Measurements from ENCODE around the gene RHPN2. TPM values are rescaled to one million over a fixed set of nuclear protein-coding genes. Genes with fewer than 3 reads are reported as not detected.

Gene RHPN2
- total RNA-seq = 1 to 10 TPM; 2.8 to 5.7 TPM

DNA sequence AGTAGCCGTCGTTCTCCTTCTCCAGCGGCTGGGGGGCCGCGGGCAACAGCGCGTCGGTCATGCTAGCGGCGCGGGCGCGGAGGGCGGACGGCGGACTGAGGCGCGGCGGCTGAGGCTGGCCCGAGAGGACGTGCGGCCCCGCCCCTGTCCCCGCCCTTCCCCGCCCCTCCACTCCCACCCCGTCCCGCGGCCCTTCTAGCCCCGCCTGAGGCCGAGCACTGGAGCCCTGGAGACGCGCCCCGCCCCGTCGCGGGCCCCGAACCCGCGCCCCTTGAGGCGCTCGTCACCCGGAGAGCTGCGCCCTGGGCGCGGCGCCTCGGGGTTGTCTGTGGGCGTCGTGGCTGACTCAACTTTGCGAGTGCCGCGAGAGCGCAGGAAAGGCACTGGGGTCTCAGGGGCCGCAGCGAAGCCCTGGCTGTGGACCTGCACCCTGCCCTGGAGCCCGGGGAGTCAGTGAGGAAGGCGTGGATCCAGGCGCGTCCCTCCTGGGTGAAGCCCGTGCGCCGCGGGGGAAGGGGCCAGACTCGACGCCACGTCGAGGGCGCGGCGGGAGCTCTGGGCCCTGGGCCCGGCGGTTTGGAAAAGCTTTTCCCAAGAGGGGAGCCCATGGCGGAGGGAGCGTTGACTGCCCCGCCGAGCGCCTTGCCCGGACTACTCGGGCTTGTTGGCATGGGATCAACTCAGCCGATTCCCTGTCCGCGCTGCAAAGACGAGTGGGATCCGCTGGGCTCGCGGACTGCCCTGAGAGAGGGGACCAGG, at the start of gene RHPN2:
TSS of gene RHPN2 (minus strand) at position 97 of the 759 bp plus-strand sequence. CDS start at position 61, 36 bp downstream.

DNA sequence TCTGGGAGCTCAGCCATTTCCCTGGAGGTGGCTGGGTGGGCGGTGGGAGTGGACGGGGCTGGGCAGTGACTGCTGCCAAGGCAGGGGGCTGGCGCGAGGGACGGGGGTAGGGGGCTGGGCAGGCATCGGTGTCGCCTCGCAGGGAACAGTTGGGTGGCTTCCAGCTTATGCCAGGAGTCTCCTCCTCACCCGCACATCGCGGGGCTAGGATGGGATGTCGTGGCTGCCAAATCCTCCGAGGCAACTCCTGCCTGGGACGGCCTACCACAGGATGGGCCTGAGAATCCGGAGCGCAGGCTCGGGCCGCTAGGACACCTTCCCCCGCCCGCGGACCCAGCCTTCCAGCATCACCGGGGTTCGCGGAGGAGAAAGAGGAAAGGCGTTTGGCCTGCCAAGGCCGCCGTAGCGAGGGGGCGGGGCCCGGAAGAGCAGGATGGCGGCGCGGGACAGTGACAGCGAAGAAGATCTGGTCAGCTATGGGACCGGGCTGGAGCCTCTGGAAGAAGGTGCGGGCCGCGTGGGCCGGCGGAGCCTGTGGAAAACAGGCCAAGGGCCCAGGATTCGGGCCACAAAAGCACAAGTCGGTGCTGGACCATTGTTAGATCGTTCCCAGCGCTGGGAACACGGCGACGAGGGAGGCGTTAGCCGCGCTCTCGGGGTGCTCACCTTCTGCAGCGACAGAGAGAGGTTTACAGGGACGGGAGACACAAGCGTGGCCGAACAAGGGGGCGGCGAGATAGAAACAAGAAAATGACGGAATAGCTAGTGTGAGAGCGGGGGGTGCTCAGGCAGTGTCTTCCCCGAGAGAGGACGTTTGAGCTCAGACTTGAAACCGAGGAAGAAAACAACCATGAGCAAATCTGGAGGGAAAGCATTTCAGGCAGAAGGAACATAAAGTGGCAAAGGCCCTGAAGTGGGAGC, 16.3 kb upstream of the RHPN2 start, which contains the start of gene GPATCH1:
TSS of gene GPATCH1 (plus strand) at position 421 of the 921 bp plus-strand sequence. CDS start at position 434, 13 bp downstream.

DNA sequence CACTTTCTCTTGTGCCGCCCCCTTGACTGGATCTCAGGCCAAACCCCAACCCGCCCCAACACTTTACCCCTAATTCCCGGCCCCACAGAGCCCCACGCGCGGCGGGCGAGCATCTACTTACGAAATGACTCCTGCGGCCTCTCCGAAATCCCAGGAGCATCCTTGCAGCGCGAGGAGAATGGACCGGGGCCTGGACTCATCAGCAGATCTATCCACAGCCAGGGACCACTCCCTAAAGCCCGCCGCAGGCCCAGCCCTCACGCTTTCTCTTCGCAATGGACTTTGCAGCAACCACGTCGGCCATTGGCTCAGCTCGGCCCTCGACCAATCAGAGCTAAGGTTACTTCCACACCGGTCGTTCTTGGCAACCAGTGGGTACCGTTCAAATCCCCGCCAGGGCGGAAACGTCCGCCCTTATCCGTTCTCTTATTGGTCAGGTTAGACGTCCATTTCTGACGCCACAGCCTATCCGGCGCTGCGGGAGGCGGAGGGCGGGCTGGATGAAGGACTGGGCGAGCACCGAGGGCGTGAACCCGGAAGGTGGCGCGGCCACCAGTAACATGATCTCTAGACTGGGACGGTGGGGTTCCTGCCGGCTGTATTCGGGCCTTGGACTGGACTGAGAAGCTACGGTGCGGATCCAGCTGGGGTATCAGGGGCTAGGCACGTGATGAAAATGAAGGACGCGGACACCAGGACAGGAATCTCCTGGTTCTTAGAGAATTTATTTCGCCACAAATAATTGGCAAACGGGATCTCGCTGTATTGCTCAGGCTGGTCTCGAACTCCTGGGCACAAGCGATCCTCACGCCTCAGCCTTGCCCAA, 92.8 kb downstream of the RHPN2 start, which contains the start of the genes CEP89 and FAAP24:
TSS of gene CEP89 (minus strand) at position 244 of the 826 bp plus-strand sequence. CDS start at position 160, 84 bp downstream.
TSS of gene FAAP24 (plus strand) at position 528 of the 826 bp plus-strand sequence. CDS start 955 bp downstream, outside the sequence.

Small RNAs within 50 kb of the gene (small RNA-seq; reads per million reads assigned to genes)
- gene AC008521.1 (0 reads per million in 2 donors), gene AC008521.2 (0 reads per million in 2 donors)

Other genes with a start within 250 kb of the RHPN2 start
- gene SLC7A9, start 195.1 kb downstream of the RHPN2 start, total RNA-seq = not detected
- 10 to 100 TPM; 14.1 to 16.7 TPM for gene CEP89, start 92.9 kb downstream of the RHPN2 start, total RNA-seq
- 1 to 10 TPM; 5.5 to 5.7 TPM for gene FAAP24, start 92.6 kb downstream of the RHPN2 start, total RNA-seq
- 1 to 10 TPM; 5.2 to 7.3 TPM for gene GPATCH1, start 16.3 kb upstream of the RHPN2 start, total RNA-seq
- gene WDR88, start 67.2 kb upstream of the RHPN2 start, total RNA-seq = not detected
- gene LRP3, start 129.4 kb upstream of the RHPN2 start, total RNA-seq = 10 to 100 TPM; 11.0 to 13.1 TPM
- not detected for gene SLC7A10, start 161.0 kb upstream of the RHPN2 start, total RNA-seq
- gene CEBPA, start 237.6 kb upstream of the RHPN2 start, total RNA-seq = under 1 TPM in 1 of 2 donors, not detected in 1; under 0.01 TPM

All from melanocyte of skin (primary cell).